ENCODE data around the gene EFNA1.
"Not testable (repeated sequence)": the region's sequence is repeated elsewhere in the genome, so short reads cannot be mapped to it uniquely, and the experiment has no call there.

Gene EFNA1

GRCh38 chr1:155136748-155137147 lies 9.1 kb downstream of the EFNA1 start:
- Histone ChIP-seq H3K27ac (peak overlapping the region in 19 of 21 experiments; percentile 1 to 98 (median 96)), H3K4me3 (peak overlapping the region; percentile 55 to 82 (median 62))

DNA sequence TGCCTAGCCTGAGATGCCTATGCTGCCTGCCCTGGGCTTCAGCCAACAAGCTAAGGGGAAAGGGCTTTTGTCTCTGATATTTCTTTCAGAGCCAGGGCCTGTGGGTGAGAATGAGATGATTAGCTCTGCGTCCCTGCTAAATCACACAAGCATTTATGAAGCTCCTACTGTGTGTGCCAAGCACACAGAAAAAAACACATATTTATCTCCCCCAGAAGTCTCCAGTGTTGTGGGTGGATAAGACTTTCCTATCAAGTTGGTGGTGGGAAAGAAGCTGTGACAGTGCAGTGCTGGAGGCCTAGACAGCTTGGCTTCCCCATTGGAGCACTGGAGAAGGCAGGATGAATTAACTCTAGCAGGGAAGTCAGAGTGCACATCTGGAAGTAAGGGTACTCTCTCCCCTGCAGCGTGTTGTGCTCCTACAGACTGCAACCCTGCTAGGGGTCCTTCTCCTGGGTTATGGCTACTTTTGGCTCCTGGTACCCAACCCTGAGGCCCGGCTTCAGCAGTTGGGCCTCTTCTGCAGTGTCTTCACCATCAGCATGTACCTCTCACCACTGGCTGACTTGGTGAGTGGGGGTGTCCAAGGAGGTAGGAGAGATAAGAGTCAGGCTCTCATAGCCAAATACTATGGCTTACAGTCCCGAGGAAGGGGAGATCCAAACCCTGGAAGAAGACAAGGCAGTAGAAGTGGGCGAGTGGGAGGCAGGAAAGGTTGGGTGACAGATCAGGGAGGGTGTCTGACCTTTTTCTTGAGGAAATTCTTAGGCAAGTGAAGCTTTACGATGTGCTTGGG lies 9.7 kb downstream of the EFNA1 start:
- H3K27ac ChIP-seq = peak overlapping the region in 16 of 21 experiments; percentile 1 to 98 (median 96)
- peak overlapping the region in 1 of 7 experiments; percentile 57 for H3K4me3 ChIP-seq

DNA sequence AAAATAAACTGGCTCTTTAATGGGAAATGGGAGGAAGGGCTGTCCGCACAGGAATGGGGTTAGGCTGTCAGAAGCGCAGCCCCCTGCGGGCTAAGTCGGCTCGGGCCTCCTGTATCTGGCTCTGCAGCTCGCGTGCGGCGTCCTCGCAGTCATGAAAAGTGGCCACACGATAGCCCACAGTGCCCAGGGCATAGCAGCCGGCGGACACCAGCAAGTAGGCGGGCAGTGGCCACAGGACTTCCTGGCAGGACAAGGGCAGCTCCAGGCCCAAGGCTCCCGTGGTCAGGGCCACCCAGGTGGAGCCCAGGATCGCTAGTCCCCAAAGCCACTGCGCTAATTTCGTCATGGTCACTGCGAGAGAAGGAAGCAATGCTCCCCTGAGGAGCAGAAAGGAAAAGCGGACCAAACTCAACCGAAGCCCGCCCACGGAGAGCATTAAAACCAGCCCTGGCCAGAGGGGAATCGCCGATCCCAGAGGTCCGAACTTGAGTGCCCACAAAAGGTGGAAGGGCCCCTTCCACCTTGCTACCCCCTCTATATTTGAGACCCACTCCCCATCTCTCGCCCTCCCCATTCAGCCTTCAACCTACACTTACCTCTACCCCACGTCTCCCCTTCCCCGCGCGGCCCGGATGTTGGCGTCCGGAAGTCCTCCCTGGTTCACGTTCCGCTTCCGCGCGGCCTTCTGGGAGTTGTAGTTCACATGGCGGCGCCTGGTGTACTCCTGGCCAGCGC lies 12.4 kb downstream of the EFNA1 start, which contains the start of gene DPM3:
Gene DPM3 (minus strand): TSS at position 637 of the 735 bp plus-strand sequence. CDS start 291 bp downstream, at position 346.
- Histone ChIP-seq H3K27ac (peak within 1 kb of the TSS; percentile 35 to 96 (median 90)), H3K4me3 (peak within 1 kb of the TSS; percentile 67 to 95 (median 77))

DNA sequence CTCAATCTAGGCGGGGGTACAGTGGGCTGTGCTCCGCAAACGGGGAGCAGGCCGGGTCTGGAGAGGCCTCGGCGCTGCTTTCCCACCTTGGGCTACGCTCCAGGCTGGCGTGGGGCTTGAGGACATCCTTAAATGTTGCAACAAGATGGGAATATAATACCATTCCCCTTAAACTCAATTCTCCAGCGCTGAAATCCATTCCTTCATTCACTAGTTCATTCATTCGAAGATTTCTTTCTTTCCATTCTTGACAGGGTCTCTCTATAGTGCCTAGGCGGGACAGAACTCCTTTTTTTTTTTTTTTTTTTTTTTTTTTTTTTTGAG lies 12.9 kb downstream of the EFNA1 start:
- peak overlapping the region; percentile 67 to 95 (median 77) for H3K4me3 ChIP-seq
- peak overlapping the region in 16 of 21 experiments; percentile 79 to 96 (median 91) for H3K27ac ChIP-seq

DNA sequence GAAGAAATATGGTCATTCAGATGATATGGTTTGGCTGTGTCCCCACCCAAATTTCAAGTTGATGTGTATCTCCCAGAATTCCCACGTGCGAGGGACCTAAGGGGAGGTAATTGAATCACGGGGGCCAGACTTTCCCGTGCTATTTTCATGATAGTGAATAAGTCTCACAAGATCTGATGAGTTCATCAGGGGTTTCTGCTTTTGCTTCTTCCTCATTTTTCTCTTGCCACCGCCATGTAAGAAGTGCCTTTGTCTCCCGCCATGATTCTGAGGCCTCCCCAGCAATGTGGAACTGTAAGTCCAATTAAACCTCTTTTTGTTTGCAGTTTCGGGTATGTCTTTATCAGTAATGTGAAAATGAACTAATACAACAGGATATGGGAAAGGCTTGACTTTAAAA lies 14.1 kb downstream of the EFNA1 start:
- Histone ChIP-seq H3K4me3 (no peak overlapping the region), H3K27ac (no peak overlapping the region)

DNA sequence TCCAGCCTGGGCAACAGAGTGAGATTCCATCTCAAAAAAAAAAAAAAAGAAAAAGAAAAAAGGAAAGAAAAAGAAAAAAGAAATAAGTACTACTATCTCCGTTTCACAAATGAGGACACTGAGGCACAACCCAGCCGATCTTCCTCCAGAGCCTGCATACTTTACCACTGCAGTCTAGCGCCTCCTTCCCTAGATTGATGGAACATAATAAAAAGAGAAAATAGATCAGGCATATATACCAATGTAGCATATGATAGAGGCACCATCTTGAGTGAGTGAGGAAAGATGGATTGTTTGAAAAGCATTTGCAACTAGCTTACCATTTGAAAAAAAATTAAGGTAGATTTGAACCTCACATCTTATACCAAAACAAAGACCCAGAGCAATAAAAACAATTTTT lies 17.8 kb downstream of the EFNA1 start:
- H3K27ac ChIP-seq = no peak overlapping the region
- H3K4me3 ChIP-seq = no peak overlapping the region

DNA sequence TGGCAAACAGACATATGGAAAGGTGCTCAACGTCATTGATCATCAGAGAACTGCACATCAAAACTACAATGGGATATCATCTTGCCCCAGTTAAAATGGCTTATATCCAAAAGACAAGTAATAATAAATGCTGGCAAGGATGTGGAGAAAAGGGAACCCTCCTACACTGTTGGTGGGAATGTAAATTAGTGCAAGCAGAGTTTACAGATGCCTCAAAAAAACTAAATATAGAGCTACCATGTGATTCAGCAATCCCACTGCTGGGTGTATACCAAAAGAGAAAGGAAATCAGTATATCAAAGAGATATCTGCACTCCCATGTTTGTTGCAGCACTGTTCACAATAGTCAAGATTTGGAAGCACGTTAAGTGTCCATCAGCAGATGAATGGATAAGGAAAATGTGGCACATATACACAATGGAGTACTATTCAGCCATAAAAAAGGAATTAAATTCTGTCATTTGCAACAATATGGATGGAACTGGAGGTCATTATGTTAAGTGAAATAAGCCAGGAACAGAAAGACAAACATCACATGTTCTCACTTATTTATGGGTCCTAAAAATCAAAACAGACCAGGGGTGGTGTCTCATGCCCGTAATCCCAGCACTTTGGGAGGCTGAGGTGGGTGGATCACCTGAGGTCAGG lies 28.4 kb downstream of the EFNA1 start:
- H3K4me3 ChIP-seq, H3K27ac ChIP-seq: not testable (repeated sequence)

GRCh38 chr1:155158991-155159390 lies 31.3 kb downstream of the EFNA1 start:
- H3K27ac ChIP-seq = no peak overlapping the region
- H3K4me3 ChIP-seq = no peak overlapping the region

- Histone ChIP-seq H3K27ac (no peak overlapping the region), H3K4me3 (no peak overlapping the region)
Observed at GRCh38 chr1:155160128-155160527, 32.5 kb downstream of the EFNA1 start.

GRCh38 chr1:155162631-155163030 lies 35.0 kb downstream of the EFNA1 start:
- not testable (repeated sequence) for H3K27ac ChIP-seq, H3K4me3 ChIP-seq

GRCh38 chr1:155163785-155164184 lies 36.1 kb downstream of the EFNA1 start:
- not testable (repeated sequence) for H3K4me3 ChIP-seq, H3K27ac ChIP-seq

GRCh38 chr1:155164625-155165024 lies 36.9 kb downstream of the EFNA1 start:
- H3K27ac ChIP-seq = not testable (repeated sequence)

DNA sequence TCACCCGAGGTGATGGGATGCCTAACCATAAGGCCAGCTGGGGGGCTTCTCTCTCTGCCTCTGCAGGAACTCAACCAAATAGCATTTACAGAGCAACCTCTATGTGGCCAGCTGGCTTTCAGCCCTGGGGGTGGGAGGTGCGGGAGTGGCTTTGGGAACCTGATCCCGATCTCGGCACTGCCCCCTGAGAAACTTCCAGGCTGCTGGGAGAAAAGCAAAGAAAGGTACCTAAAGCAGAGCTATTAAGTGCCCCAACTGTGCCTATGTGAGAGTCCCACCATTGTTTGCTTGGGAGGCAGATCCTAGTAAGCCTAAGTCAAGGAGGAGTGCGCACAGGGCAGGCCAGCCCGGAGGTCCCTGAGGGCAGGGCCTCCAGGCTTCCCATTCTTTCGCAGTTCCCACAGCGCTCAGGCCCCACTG lies 38.4 kb downstream of the EFNA1 start:
- Histone ChIP-seq H3K27ac (peak overlapping the region in 5 of 21 experiments; percentile 13 to 81 (median 50)), H3K4me3 (no peak overlapping the region)

More at GRCh38 chr1:155164625-155165024, 36.9 kb downstream of the EFNA1 start:
- not testable (repeated sequence) for H3K4me3 ChIP-seq

GRCh38 chr1:155166471-155167165 lies 38.9 kb downstream of the EFNA1 start:
- Histone ChIP-seq H3K27ac (peak overlapping the region in 6 of 21 experiments; percentile 13 to 81 (median 49)), H3K4me3 (no peak overlapping the region)

DNA sequence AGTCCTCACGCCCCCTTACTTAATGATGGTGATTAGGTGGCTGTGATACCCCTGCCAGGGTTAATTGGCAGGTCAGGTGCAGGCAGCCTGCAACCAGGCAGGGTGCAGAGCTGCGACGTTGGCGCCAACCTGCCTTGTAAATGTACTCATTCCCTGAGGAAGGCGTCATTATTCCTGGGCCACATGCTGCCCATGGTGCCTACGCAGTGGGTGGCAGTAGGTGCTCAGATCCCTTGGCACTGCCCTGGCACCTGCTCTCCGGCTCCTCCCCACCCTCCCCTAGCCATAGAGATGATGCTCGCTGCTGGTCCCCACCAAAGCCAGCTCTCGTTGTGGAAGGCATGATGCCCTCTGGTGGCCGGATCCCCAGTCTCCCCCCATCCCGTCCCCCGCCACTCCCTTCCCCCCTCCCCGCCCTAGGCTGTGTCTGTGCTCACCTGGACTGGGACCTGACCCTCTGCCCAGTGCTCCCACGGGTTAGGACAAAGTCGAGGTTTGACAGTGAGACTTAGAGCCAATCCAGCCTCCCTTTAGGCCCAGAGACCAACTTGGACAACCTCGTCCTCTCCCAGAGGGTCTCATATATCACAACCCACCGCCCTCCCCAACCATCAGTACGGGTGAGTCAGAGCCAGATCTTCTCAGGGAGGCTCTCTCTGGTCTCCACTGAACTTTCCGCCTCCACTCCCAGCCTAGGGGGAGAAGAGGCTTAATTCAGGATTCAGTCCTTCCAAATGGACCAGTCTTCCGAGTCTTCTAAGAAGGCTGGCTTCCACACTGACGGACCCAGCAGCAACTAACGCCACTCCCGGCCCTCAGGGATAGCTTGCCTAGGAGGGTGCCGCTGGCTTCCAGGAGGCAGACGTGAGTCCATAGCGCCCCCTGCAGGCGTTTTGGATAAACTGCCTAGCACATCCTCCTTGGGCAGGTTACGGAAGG lies 39.8 kb downstream of the EFNA1 start:
- Histone ChIP-seq H3K27ac (peak overlapping the region in 4 of 21 experiments; percentile 43 to 81 (median 50)), H3K4me3 (no peak overlapping the region)

DNA sequence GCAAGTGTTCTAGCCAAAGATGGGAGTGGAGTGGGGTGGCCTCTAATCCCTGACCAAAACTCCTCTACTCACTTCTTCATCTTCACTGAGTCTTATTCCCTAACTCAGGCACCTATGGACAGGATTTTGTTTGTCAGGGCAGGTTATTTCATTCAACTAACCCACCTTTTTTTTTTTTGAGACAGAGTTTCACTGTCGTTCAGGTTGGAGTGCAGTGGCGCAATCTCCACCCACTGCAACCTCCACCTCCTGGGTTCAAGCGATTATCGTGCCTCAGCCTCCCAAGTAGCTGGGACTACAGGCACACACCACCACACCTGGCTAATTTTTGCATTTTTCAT lies 40.4 kb downstream of the EFNA1 start:
- H3K27ac ChIP-seq, H3K4me3 ChIP-seq: not testable (repeated sequence)

DNA sequence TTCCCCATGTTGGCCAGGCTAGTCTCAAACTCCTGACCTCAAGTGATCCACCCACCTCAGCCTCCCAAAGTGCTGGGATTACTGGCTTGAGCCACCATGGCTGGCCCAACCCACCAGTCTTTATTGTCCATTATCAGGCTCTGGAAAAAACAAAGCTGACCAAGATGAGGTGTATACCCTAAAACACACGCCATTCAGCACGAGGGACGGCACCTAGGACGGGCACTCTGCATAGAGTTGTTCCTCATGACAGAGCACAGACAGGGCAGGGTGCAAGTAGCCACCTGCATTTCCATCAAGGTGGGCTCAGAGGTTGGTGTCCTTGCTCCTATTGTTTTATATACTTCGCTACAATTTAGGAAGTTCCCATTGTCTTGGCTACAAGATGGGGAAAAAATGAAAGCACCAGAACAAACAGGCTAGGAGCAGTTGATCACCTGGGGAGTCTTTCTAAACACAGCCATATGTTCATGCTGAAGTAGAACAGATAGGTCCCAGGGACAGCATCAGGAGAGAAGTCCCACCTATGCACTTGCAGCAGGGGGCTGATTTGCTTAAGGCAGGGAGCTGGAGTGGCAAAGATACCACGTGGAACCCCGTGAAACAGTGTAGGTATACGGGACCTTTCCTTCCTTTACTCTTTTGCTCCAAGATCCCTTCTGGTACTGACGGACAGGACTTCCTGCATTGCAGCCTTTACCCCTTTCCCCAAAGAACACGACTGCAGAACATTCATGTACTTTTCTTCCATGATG lies 41.0 kb downstream of the EFNA1 start:
- H3K4me3 ChIP-seq = no peak overlapping the region
- no peak overlapping the region for H3K27ac ChIP-seq

DNA sequence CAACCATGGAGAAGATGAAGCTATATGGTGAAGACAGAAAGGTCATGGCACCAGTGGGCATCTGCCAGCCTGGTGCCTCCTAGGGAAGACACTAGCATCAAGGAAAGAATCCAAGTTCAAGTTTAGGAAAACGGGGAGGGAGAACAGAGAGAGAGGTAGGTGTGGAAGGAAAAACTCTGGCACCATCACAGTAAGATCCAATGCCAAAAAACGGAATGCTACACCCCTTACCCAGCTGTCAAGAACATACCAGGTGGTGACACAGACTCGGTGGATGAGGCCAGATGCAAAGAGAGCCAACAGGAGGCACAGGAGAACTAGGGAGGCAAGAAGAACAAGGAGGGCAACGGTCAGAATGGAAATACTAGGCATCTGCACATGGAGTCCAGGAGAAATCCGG lies 41.9 kb downstream of the EFNA1 start:
- no peak overlapping the region for H3K27ac ChIP-seq
- no peak overlapping the region for H3K4me3 ChIP-seq
